Stimulated activated naive B cell treated with anti-CD40 and anti-IgM and Interleukin-4, amounts not matched to agents 10 μg/mL and 1 μg/mL and 100 μg/mL, for 72 hours (primary cell): Measurements from ENCODE around the gene MICU1.
"Not testable (repeated sequence)": the region's sequence is repeated elsewhere in the genome, so short reads cannot be mapped to it uniquely, and the experiment has no call there.

Experiments
- ATAC-seq, 2 donors: fragments of 150-1000 bp; cut with Tn5 transposase; replicated peaks; 2 replicates each; pipeline ENCODE4 v1.10.0; 2021; ENCODE audit warnings: moderate library complexity in 1 of 2
- DNase-seq: peaks from one replicate; pipeline ENCODE4 v3.0.0; 2021
- H3K27ac Mint-ChIP-seq: one replicate; pipeline ENCODE4 v1.8.0; 2022; ENCODE audit warnings: mild to moderate bottlenecking, mixed read lengths
- H3K27me3 Mint-ChIP-seq, 2 donors: one replicate each; pipeline ENCODE4 v1.8.0; 2022; ENCODE audit warnings: mixed read lengths in 2 of 2
- H3K36me3 Mint-ChIP-seq, 2 donors: one replicate each; pipeline ENCODE4 v1.8.0; 2022; ENCODE audit warnings: mixed read lengths in 2 of 2, mild to moderate bottlenecking in 1 of 2
- H3K4me1 Mint-ChIP-seq, 2 donors: one replicate each; pipeline ENCODE4 v1.8.0; 2022; ENCODE audit warnings: mixed read lengths in 2 of 2, mild to moderate bottlenecking in 1 of 2
- H3K4me3 Mint-ChIP-seq, 2 donors: one replicate each; pipeline ENCODE4 v1.8.0; 2022; ENCODE audit warnings: mild to moderate bottlenecking in 2 of 2, mixed read lengths in 2 of 2, moderate library complexity in 1 of 2
- H3K9me3 Mint-ChIP-seq, 2 donors: one replicate each; pipeline ENCODE4 v1.8.0; 2022; ENCODE audit warnings: mixed read lengths in 2 of 2, mild to moderate bottlenecking in 1 of 2

The MICU1 gene

DNA sequence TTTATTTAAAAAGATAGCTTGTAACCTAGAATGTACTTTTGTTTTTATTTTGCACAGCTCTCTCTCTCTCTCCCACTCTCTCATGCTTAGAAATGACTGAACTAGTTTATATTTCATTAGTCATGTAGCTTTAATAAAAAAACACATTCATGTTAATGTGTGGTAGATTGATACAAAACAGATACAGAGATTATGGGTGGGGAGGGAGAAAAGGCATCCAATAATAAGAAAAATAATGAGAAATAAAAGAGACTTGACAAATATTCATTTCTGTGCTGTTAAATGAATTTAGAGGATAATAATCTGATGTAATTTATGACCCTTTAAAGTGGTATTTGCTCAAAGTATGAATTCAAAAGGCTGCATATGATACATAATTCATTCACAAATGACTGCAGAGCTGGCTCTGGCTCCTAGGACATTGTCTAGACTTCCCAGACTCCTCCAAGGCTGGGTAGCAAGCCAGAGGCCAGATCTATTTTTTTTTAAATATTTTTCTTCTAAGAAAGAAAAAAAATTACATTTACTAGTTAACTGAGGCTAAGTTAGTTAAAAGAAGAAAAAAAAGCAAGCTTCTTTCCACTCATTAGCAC lies 165.5 kb downstream of the MICU1 start:
- Mint-ChIP-seq H3K27ac (no peak overlapping the region), H3K27me3 (no peaks in the 10 kb centered on the region), H3K36me3 (peaks cover 13 to 23% of the 10 kb centered on the region in 2 donors), H3K4me1 (peaks cover 6 to 13% of the 10 kb centered on the region in 2 donors), H3K4me3 (no peak overlapping the region), H3K9me3 (peaks cover 0 to 1% of the 10 kb centered on the region in 2 donors)
- ATAC-seq (no peak), DNase-seq (no peak)

DNA sequence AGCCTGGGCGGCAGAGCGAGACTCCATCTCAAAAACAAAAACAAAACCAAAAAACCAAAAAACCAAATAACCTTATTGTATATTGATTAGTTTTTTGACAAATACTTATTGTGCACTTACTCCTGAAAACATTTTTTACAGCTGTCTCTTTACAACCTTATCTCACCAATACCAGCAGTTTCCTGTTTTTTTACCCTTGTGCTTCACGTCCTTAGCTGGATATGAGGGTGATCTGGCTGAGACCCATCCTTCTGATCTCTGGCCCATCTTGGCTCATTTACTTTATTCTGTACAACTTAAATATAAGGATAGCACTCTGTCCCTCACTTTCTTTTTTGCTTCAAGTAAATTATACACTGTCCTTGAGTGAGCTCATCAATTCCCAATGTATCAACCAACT lies 166.6 kb downstream of the MICU1 start:
- DNase-seq: no peak
- H3K9me3 Mint-ChIP-seq: peaks cover 0 to 1% of the 10 kb centered on the region in 2 donors
- no peaks in the 10 kb centered on the region for H3K27me3 Mint-ChIP-seq
- peaks cover 6 to 13% of the 10 kb centered on the region in 2 donors for H3K4me1 Mint-ChIP-seq
- no peak overlapping the region for H3K4me3 Mint-ChIP-seq
- peaks cover 13 to 23% of the 10 kb centered on the region in 2 donors for H3K36me3 Mint-ChIP-seq
- no peak overlapping the region for H3K27ac Mint-ChIP-seq
- no peak for ATAC-seq

DNA sequence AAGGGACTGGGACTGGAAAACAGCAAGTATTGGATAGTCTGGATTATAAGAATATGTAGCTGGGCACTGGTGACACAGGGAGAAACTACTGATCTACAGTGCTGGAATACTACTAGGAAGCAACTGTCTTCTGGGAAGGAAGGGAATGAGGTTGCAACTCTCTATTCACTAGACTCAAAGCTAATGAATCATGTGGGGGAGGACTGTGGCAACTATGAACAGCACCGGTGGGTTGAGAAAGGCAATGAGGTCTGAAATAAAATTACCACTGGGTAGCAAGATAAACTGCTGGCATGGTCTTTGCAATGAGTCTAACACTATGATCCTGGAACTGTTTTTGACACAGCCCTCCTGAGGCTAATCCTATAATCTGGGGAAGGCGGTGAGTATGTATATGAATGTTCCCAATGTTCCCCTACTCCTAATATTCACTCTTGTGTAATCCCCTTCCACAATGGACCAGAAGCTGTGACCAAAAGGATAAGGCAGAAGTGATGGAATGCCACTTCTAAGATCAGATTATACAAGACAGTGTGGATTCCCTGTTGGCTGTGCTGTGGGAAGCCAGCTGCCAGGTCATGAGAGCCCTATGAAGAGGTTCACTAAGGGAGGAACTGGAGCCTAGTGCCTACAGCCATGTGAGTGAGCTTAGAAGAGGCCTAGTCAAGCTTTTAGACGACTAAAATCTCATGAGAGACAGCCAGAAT lies 169.8 kb downstream of the MICU1 start:
- no peak overlapping the region for H3K4me3 Mint-ChIP-seq
- ATAC-seq (no peak), DNase-seq (no peak)
- peaks cover 6 to 13% of the 10 kb centered on the region in 2 donors for H3K4me1 Mint-ChIP-seq
- no peaks in the 10 kb centered on the region for H3K27me3 Mint-ChIP-seq
- H3K9me3 Mint-ChIP-seq: peaks cover 0 to 1% of the 10 kb centered on the region in 2 donors
- peaks cover 14 to 16% of the 10 kb centered on the region in 2 donors for H3K36me3 Mint-ChIP-seq
- H3K27ac Mint-ChIP-seq: no peak overlapping the region

DNA sequence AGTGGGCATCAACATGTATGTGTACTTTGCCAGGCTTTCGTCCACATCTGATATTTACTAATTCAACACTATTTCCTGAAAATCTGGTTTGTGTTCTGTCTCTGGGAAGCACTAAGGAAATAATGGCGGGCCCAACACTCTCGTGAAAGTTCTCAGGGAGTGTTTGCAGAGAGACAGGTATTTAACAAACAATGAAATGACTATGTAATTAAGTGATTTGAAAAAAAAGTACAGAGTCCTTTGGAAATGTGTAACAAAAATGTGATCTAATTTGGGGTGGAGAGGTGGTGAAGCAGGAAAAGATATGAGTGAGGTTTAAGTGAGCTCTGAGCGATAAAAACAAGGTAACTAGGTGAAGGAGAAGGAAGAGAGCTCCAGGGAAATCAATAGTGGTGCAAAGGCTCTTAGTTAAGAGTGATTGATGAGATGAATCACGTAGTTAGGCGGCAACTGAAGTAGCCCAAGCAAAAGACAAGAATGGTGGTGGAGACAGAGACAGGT lies 175.9 kb downstream of the MICU1 start:
- no peaks in the 10 kb centered on the region for H3K27me3 Mint-ChIP-seq
- peaks cover 10 to 13% of the 10 kb centered on the region in 2 donors for H3K36me3 Mint-ChIP-seq
- ATAC-seq (no peak), DNase-seq (no peak)
- H3K4me1 Mint-ChIP-seq: no peaks in the 10 kb centered on the region
- H3K9me3 Mint-ChIP-seq: no peaks in the 10 kb centered on the region
- H3K4me3 Mint-ChIP-seq: no peak overlapping the region
- no peak overlapping the region for H3K27ac Mint-ChIP-seq

DNA sequence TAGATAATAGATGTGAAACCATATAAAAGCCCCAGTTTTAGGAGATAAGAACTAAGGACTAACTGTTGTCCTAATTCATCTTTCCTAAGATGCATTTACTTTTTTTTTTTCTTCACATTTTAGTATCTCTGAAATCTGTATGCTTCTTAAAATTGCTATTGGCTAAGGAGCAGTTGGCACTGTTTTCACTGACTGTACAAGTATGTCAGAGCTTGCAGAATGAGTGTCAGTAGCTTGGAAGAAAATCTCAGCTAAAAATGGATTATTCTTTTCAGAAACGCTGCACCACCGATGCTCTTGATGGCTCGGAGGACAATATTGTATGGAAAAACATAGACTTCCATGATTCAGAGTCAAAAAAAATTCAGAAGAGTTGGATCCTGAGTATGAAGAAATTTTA lies 180.0 kb downstream of the MICU1 start:
- Mint-ChIP-seq H3K4me1 (no peaks in the 10 kb centered on the region), H3K36me3 (peaks cover 12 to 25% of the 10 kb centered on the region in 2 donors), H3K9me3 (no peaks in the 10 kb centered on the region), H3K27me3 (no peaks in the 10 kb centered on the region), H3K27ac (no peak overlapping the region), H3K4me3 (no peak overlapping the region)
- DNase-seq (no peak), ATAC-seq (no peak)

DNA sequence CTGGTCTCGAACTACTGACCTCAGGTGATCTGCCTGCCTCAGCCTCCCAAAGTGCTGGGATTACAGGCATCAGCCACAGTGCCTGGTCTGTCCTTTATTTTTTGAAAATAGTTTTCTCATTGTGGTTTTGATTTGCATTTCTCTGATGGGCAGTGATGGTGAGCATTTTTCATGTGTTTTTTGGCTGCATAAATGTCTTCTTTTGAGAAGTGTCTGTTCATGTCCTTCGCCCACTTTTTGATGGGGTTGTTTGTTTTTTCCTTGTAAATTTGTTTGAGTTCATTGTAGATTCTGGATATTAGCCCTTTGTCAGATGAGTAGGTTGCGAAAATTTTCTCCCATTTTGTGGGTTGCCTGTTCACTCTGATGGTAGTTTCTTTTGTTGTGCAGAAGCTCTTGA lies 182.9 kb downstream of the MICU1 start:
- H3K27me3 Mint-ChIP-seq, H3K9me3 Mint-ChIP-seq, H3K4me1 Mint-ChIP-seq, DNase-seq, H3K4me3 Mint-ChIP-seq, ATAC-seq, H3K27ac Mint-ChIP-seq: not testable (repeated sequence)
- H3K36me3 Mint-ChIP-seq: peaks cover 12 to 29% of the 10 kb centered on the region in 2 donors

DNA sequence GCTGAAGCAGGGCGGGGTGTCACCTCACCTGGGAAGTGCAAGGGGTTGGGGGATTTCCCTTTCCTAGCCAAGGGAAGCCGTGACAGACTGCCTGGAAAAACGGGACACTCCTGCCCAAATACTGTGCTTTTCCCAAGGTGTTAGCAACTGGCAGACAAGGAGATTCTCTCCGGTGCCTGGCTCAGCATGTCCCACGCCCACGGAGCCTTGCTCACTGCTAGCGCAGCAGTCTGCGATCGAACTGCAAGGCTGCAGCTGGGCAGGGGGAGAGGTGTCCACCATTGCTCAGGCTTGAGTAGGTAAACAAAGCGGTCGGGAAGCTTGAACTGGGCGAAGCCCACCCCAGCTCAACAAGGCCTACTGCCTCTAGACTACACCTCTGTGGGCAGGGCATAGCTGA lies 190.3 kb downstream of the MICU1 start:
- Mint-ChIP-seq H3K36me3 (peaks cover 4 to 19% of the 10 kb centered on the region in 2 donors), H3K27ac (no peak overlapping the region), H3K9me3 (no peaks in the 10 kb centered on the region), H3K27me3 (no peaks in the 10 kb centered on the region), H3K4me1 (peaks cover 1 to 9% of the 10 kb centered on the region in 2 donors), H3K4me3 (no peak overlapping the region)
- ATAC-seq (no peak), DNase-seq (no peak)

DNA sequence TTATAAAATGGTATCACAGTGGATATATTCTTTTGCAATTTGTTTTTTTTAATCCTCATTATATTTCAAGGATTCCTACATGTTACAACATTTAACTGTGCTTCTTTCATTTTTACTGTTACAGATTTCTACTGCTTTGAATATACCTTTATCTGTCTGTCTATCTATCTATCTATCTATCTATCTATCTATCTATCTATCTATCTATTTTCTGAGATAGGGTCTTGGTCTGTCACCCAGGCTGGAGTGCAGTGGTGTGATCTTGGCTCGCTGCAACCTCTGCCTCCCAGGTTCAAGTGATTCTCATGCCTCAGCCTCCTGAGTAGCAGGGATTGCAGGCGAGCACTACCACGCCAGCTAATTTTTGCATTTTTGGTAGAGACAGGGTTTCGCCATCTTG lies 194.9 kb downstream of the MICU1 start:
- not testable (repeated sequence) for H3K4me1 Mint-ChIP-seq, DNase-seq, H3K27me3 Mint-ChIP-seq, H3K27ac Mint-ChIP-seq, H3K9me3 Mint-ChIP-seq, ATAC-seq, H3K4me3 Mint-ChIP-seq
- H3K36me3 Mint-ChIP-seq: peaks cover 2 to 13% of the 10 kb centered on the region in 2 donors

DNA sequence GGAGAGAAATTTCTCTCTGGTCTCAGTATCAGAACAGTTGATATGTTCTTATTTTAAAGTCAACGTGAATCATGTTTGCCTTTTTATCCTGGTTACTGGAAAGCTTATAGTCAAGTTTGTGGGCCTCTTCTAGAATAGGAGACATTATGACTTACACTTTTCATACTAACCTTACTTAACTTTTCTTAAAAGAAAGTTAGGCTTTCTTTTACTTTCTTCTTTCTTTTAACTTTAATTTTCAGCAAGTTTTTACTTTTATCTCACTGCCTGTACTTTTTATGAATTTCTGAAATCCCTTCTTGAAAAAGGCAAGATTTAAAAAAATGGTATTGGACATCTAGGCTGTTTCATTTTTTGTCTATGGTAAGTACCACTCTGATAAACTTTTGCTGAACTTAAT lies 195.9 kb downstream of the MICU1 start:
- Mint-ChIP-seq H3K4me3 (no peak overlapping the region), H3K4me1 (no peaks in the 10 kb centered on the region), H3K27ac (no peak overlapping the region), H3K36me3 (peaks cover 2 to 10% of the 10 kb centered on the region in 2 donors), H3K9me3 (no peaks in the 10 kb centered on the region), H3K27me3 (no peaks in the 10 kb centered on the region)
- DNase-seq (no peak), ATAC-seq (no peak)

DNA sequence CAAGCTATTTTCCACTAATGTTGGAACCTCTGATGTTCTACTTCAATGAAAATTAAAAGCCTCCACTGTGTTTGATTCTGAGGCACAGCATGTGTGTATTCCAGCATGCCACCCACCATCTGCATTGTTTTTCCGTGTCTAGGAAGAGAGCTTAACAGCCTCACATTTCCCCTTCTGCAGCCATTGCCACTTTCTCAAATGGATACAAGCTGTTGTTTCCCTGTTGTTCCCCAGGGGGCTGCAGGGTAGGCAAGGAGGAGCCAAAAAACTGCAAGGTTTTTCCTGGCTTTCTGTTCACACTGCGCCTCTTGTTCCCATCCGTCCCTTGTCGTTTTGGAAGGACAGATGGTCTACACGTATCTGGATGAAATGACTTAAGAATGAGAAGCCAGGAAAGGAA lies 198.9 kb downstream of the MICU1 start:
- Mint-ChIP-seq H3K4me1 (no peaks in the 10 kb centered on the region), H3K27ac (no peak overlapping the region), H3K36me3 (peaks cover 15 to 21% of the 10 kb centered on the region in 2 donors), H3K9me3 (peaks cover 2 to 3% of the 10 kb centered on the region in 2 donors), H3K4me3 (no peak overlapping the region), H3K27me3 (no peaks in the 10 kb centered on the region)
- DNase-seq (no peak), ATAC-seq (no peak)

DNA sequence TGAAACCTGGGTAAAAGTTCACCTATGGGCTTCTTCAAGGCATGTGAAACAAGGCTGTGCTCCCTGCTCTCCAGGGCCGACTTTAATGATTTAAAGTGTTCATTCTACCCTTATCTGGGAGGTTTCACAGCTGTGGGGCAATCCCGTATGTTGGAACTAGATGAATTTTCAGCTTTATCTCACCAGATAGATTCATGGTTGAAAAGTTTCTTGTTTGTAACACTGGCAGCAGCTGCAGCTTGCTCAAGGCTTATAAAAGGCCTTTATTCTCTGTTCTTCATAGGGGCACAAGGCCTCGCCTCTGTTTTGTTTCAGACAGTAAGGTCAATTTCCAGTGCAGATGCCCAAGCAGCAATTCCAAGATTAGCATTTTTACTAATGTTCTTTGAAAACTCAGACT lies 200.7 kb downstream of the MICU1 start:
- ATAC-seq (no peak), DNase-seq (no peak)
- Mint-ChIP-seq H3K9me3 (peaks cover 2 to 3% of the 10 kb centered on the region in 2 donors), H3K27ac (no peak overlapping the region), H3K4me3 (no peak overlapping the region), H3K27me3 (no peaks in the 10 kb centered on the region), H3K36me3 (peaks cover 28 to 37% of the 10 kb centered on the region in 2 donors), H3K4me1 (no peaks in the 10 kb centered on the region)

DNA sequence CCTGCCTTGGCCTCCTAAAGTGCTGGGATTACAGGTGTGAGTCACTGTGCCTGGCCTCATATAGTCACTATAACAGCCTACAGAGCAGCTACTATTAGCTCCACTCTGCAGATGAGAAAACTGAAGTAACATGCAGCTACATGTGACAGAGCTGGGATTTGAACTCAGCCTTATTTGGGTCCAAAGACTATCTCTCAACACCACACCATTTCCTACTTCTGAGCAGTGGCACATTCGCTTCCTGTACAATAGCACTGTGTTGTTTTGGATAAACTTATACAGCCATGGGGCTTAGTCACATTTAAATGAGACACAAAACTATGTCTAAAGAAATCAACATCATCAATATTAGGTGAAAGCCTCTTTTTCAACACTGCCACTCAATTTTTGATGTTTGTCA lies 201.3 kb downstream of the MICU1 start:
- peaks cover 2 to 3% of the 10 kb centered on the region in 2 donors for H3K9me3 Mint-ChIP-seq
- peaks cover 29 to 42% of the 10 kb centered on the region in 2 donors for H3K36me3 Mint-ChIP-seq
- H3K4me1 Mint-ChIP-seq: no peaks in the 10 kb centered on the region
- H3K27ac Mint-ChIP-seq: no peak overlapping the region
- DNase-seq (no peak), ATAC-seq (no peak)
- H3K27me3 Mint-ChIP-seq: no peaks in the 10 kb centered on the region
- no peak overlapping the region for H3K4me3 Mint-ChIP-seq

DNA sequence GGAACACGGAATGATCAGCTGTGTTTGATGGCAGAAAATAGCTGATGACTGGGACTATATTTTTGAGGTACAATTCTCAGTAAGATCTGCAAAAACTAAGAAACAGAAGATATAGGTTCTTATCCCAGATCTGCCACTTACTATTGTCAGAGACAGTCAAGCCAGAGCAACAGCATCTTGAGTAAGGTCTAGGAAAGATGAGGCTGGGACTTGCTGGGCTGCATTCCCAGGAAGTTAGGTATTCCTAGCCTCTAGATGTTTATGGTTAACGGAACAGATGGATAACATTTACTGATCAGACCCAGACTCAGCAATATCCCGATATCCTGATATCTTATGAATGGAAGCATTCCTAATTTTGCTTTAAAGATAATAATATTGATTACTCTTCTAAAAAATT lies 202.5 kb downstream of the MICU1 start:
- H3K4me3 Mint-ChIP-seq: no peak overlapping the region
- no peaks in the 10 kb centered on the region for H3K4me1 Mint-ChIP-seq
- H3K9me3 Mint-ChIP-seq: peaks cover 2 to 3% of the 10 kb centered on the region in 2 donors
- no peak overlapping the region for H3K27ac Mint-ChIP-seq
- peaks cover 29 to 50% of the 10 kb centered on the region in 2 donors for H3K36me3 Mint-ChIP-seq
- DNase-seq: no peak
- ATAC-seq: no peak
- no peaks in the 10 kb centered on the region for H3K27me3 Mint-ChIP-seq

DNA sequence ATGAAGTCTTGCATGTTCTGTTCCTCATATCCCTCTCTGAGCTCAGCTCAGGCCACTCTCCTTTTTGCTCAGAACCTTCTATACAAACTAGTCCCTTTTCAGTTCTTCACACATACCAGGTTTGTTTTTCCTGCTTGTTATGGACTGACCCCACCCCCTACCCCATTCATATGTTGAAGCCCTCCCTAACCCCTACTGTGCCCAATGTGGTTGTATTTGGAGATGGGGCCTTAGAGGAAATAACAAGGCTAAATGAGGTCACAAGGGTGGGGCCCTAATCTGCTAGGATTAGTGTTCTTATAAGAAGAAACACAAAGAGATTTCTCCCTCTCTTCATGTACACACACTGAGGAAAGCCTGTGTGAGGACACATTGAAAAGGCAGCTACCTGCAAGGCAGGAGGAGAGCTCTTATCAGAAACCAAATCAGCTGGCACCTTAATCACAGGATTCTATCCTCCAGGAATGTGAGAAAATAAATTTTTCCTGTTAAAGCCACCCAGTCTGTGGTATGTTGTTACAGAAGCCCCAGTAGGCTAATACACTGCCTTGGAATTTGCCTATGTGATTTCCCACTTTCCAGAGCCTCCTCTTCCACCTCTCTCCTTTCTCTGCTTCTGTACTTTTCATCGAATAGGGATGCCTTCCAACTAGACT lies 203.9 kb downstream of the MICU1 start:
- Mint-ChIP-seq H3K9me3 (peaks cover 3% of the 10 kb centered on the region in 2 donors), H3K36me3 (peaks cover 37 to 54% of the 10 kb centered on the region in 2 donors), H3K27me3 (no peaks in the 10 kb centered on the region), H3K4me3 (no peak overlapping the region), H3K27ac (no peak overlapping the region), H3K4me1 (no peaks in the 10 kb centered on the region)
- DNase-seq (no peak), ATAC-seq (no peak)

DNA sequence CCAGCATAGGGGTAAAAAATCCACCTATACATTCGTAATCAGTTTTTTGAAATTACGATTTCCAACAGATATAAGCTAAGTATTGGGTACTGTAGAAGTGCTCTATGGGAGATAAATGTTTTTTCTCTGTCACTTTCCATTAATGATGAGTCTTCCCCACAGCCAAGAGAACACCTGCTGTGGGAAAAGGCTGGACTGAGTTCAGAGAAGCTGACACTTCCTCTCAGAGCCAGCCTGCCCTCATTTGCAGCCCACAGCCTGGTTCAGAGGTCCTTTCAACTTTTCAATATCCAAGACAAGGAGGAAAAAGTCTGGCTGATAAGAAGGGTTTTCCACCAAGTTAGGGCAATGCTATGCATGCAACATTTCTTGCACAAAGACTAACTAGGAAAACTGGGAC lies 206.6 kb downstream of the MICU1 start:
- Mint-ChIP-seq H3K36me3 (peaks cover 49 to 65% of the 10 kb centered on the region in 2 donors), H3K4me1 (no peaks in the 10 kb centered on the region), H3K27ac (no peak overlapping the region), H3K4me3 (no peak overlapping the region), H3K27me3 (no peaks in the 10 kb centered on the region), H3K9me3 (peaks cover 3 to 7% of the 10 kb centered on the region in 2 donors)
- no peak for DNase-seq
- ATAC-seq: no peak
